BJ (cell line): ENCODE results near the gene KDM4C. TPM values are rescaled to one million over a fixed set of nuclear protein-coding genes. Genes with fewer than 3 reads are reported as not detected.

Experiments used
- CTCF ChIA-PET: fragments of 350-600 bp; formaldehyde crosslinking; extraction: SDS; loops from one replicate; lab custom pipeline; 2021; ENCODE audit warnings: antibody characterized with exemption, inconsistent platforms; lab: Yijun Ruan, JAX
- POLR2A ChIA-PET: fragments of 300-600 bp; sonication (Branson Sonifier 250); formaldehyde crosslinking; extraction: SDS; loops from one replicate; lab custom pipeline; 2021; ENCODE audit warnings: antibody characterized with exemption; lab: Charles Lee
- DNase-seq: peaks from one replicate; pipeline ENCODE4 v3.0.0-alpha.2; 2011; ENCODE audit warnings: low read depth
- H3K27me3 ChIP-seq: 2 replicates; pipeline ENCODE4 v1.6.0; 2011; ENCODE audit warnings: low read length; ENCODE audit not compliant: control insufficient read depth, insufficient read depth
- H3K36me3 ChIP-seq: 2 replicates; pipeline ENCODE4 v1.5.1; 2011; ENCODE audit warnings: low read length; ENCODE audit not compliant: control insufficient read depth, insufficient read depth
- H3K4me3 ChIP-seq: 2 replicates; pipeline ENCODE4 v1.5.1; 2011; ENCODE audit warnings: low read depth, mild to moderate bottlenecking, control low read depth, low read length
- polyA plus RNA-seq: library from polyadenylated mRNA; depleted of rRNA; stranded (reverse); fragments of >200 nt; gene quantifications from 2 replicates; pipeline ENCODE4 v1.2.3, GENCODE V29; 2011
- TF ChIP-seq, protein P1 (sequence below): IDR thresholded peaks from 2 replicates; pipeline ENCODE4 v1.5.1; 2011; ENCODE audit warnings: low read depth, mild to moderate bottlenecking, control low read depth, inconsistent platforms, low read length, moderate library complexity; ENCODE audit not compliant: insufficient read depth

Gene KDM4C
- polyA plus RNA-seq, 1 experiment, result 11.3 TPM

DNA sequence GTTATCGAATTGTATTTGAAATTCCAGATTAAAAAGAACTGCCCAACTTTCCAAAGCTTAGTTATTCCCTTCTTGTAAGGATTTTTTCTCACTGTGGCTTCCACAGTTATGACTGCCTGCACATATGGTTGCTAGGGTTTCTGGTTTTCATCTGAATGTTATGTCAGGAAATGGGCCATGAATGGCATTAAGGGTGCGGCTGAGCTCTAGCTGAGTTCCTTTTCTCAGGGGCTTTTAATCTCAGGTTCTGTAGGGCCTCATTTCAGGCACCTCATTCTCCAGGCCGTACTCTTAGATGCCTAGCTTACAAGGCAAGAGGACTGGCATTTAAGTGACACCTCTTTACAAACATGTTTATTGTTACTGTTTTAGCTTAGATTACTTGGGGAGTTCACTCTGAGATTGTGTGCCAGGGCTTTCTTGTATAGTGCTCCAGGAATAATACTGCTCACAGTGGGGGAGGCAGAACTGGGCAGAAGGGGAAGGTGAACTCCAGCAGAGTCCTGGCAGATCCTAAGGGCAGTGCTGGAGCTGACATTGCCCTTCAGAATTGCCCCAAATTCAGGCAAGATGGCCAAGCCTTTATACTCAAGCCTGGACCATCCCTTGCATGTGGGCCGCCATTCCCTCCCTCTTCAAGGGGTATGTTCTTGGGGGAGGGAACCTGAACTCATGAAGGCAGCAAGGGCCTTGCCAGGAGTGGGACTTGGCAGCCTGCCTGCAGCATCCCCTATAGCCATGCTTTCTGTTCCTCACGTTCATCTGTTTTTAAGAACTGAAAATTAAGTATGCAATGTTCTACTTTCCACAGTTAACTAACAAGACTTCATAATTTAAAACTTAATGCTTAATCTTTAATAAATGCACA lies 111.5 kb downstream of the KDM4C start:
- TF ChIP-seq, protein P1, sequence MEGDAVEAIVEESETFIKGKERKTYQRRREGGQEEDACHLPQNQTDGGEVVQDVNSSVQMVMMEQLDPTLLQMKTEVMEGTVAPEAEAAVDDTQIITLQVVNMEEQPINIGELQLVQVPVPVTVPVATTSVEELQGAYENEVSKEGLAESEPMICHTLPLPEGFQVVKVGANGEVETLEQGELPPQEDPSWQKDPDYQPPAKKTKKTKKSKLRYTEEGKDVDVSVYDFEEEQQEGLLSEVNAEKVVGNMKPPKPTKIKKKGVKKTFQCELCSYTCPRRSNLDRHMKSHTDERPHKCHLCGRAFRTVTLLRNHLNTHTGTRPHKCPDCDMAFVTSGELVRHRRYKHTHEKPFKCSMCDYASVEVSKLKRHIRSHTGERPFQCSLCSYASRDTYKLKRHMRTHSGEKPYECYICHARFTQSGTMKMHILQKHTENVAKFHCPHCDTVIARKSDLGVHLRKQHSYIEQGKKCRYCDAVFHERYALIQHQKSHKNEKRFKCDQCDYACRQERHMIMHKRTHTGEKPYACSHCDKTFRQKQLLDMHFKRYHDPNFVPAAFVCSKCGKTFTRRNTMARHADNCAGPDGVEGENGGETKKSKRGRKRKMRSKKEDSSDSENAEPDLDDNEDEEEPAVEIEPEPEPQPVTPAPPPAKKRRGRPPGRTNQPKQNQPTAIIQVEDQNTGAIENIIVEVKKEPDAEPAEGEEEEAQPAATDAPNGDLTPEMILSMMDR, result no peak
- Histone ChIP-seq H3K36me3 (no peaks in the 10 kb centered on the region), H3K4me3 (no peak overlapping the region), H3K27me3 (no peaks in the 10 kb centered on the region)
- ChIA-PET POLR2A (no interaction called here), CTCF (no interaction called here)
- DNase-seq, result no peak

DNA sequence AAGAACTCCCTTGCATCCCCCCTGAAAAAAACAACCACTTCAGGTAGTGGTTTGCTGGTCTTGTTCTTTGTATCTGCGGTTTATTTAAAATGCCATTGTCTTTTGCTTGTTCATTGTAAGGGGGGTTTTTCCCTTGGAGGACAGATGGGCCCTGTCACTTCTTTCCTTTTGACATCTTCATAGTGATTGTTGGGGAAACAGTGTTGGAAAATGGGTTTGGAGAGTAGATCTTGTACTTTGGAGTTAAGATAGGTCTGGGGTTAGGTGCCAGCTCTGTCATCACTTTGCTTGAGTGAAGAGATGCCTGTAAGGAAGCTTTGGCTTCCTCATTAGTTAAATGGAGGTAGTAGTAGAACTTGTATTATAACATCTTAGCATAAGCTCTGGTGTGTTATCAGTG lies 112.4 kb downstream of the KDM4C start:
- no peaks in the 10 kb centered on the region for H3K27me3 ChIP-seq
- DNase-seq, result no peak
- TF ChIP-seq, protein P1, result no peak
- no peaks in the 10 kb centered on the region for H3K36me3 ChIP-seq
- no peak overlapping the region for H3K4me3 ChIP-seq
- POLR2A ChIA-PET, result no interaction called here
- CTCF ChIA-PET, result no interaction called here

DNA sequence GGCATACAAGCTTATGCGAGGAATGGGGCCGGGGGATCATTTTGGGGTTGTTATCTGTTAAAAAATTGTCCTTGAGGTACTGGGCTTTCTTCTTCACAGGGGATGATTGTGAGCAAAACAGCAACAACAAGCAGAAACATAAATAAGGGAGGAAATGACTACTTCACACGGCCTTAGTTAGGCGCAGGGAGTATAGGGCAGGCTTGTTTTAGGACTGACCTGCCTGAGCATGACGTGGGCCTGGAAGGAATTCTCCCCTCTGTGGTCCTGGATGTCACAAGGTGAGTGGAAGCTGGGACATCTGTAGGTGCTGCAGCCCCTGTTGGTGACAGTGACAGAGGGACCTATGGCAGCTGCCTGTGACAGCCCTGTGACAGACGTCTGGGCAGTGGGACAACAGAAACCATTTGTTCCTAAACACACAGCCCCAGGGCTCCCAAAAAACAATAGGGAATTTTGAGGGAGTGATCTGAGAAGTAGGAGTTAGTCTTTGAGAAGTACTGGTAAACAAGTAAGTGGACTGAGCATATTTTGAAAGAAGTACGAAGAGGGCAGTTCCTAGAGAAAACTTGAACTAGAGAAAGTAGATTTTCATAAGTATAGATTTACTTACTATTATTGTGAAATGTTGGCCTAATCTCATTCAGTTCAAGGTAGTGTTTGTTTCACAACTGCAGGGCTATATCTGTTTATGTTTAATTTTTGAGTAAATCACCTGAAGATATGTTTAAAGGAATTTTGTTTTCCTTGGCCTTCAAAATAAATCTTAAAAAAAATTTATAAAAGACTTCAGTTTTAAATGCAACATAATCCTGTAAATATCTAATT lies 113.1 kb downstream of the KDM4C start:
- Histone ChIP-seq H3K36me3 (no peaks in the 10 kb centered on the region), H3K4me3 (no peak overlapping the region), H3K27me3 (no peaks in the 10 kb centered on the region)
- DNase-seq, result no peak
- ChIA-PET POLR2A (no interaction called here), CTCF (no interaction called here)
- TF ChIP-seq, protein P1, result no peak

DNA sequence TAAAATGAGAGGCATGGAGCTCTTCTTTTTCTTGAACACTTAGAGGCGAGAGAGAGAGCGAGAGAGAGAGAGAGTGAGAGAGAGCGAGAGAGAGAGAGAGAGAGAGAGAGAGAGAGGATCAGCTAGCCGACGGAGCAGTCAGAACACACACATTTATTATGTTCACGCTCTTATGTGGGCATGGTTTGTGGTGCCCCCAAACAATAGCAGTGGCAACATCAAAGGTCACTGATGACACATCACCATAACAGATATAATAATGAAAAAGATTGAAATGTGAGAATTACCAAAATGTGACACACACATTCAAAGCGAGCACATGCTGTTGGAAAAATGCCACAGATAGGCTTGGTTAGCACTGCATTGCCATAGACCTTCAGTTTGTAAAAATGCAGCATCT lies 116.1 kb downstream of the KDM4C start:
- CTCF ChIA-PET, result interaction anchor here (1.1 kb wide), 1 partner anchor 47 kb away, joined by 5 read pairs; no protein-coding TSS in a partner anchor
- H3K4me3 ChIP-seq, result no peak overlapping the region
- DNase-seq, result no peak
- POLR2A ChIA-PET, result no interaction called here
- no peaks in the 10 kb centered on the region for H3K27me3 ChIP-seq
- H3K36me3 ChIP-seq, result no peaks in the 10 kb centered on the region
- TF ChIP-seq, protein P1, result no peak
